ENCODE data around the gene TBPL1.
"Not testable (repeated sequence)": the region's sequence is repeated elsewhere in the genome, so short reads cannot be mapped to it uniquely, and the experiment has no call there.

TBPL1 gene

GRCh38 chr6:133973109-133973971 is 20.3 kb downstream of the TBPL1 start:
- no peak for DNase-seq (ENCODE audit: low read depth)
- TF ChIP-seq CTCF (IDR thresholded peaks at IDR 0.05; ENCODE audit: control insufficient read depth, extremely low read depth, insufficient read depth), result peak; percentile 56
- no peak overlapping the region for H3K4me3 ChIP-seq (ENCODE audit: low read depth, low read length)

- no peak overlapping the region for H3K4me3 ChIP-seq (ENCODE audit: low read depth, low read length)
- peak; percentile 76 for DNase-seq (ENCODE audit: low read depth)
- no peak for TF ChIP-seq CTCF (IDR thresholded peaks at IDR 0.05; ENCODE audit: control insufficient read depth, extremely low read depth, insufficient read depth)
Measured at GRCh38 chr6:133977983-133978895, 25.2 kb downstream of the TBPL1 start.

GRCh38 chr6:133978896-133979240 is 25.8 kb downstream of the TBPL1 start:
- no peak for TF ChIP-seq CTCF (IDR thresholded peaks at IDR 0.05; ENCODE audit: control insufficient read depth, extremely low read depth, insufficient read depth)

GRCh38 chr6:133979269-133979963 is 26.4 kb downstream of the TBPL1 start:
- not testable (repeated sequence) for DNase-seq (ENCODE audit: low read depth)

More at GRCh38 chr6:133978896-133979240, 25.8 kb downstream of the TBPL1 start:
- no peak overlapping the region for H3K4me3 ChIP-seq (ENCODE audit: low read depth, low read length)
- DNase-seq (ENCODE audit: low read depth), result no peak

GRCh38 chr6:133980168-133980567 is 27.1 kb downstream of the TBPL1 start:
- DNase-seq (ENCODE audit: low read depth), result no peak
- H3K4me3 ChIP-seq (ENCODE audit: low read depth, low read length), result no peak overlapping the region
- no peak for TF ChIP-seq CTCF (IDR thresholded peaks at IDR 0.05; ENCODE audit: control insufficient read depth, extremely low read depth, insufficient read depth)

More at GRCh38 chr6:133979269-133979963, 26.4 kb downstream of the TBPL1 start:
- not testable (repeated sequence) for H3K4me3 ChIP-seq (ENCODE audit: low read depth, low read length)

- DNase-seq (ENCODE audit: low read depth), result no peak
- no peak for TF ChIP-seq CTCF (IDR thresholded peaks at IDR 0.05; ENCODE audit: control insufficient read depth, extremely low read depth, insufficient read depth)
- H3K4me3 ChIP-seq (ENCODE audit: low read depth, low read length), result no peak overlapping the region
Measured at GRCh38 chr6:133983099-133983939, 30.3 kb downstream of the TBPL1 start.

Measured in LNCaP clone FGC (cell line).